HG03378 (cell line): ENCODE data around the gene IPO4.
A peak's percentile ranks its signal among the peaks of the same experiment; 100 is the strongest.

Experiments used
- ATAC-seq: cut with Tn5 transposase; IDR thresholded peaks from one replicate; pipeline ENCODE4 v1.9.1; 2021; ENCODE audit warnings: mild to moderate bottlenecking, moderate library complexity; ENCODE audit not compliant: unreplicated experiment

Gene IPO4

DNA sequence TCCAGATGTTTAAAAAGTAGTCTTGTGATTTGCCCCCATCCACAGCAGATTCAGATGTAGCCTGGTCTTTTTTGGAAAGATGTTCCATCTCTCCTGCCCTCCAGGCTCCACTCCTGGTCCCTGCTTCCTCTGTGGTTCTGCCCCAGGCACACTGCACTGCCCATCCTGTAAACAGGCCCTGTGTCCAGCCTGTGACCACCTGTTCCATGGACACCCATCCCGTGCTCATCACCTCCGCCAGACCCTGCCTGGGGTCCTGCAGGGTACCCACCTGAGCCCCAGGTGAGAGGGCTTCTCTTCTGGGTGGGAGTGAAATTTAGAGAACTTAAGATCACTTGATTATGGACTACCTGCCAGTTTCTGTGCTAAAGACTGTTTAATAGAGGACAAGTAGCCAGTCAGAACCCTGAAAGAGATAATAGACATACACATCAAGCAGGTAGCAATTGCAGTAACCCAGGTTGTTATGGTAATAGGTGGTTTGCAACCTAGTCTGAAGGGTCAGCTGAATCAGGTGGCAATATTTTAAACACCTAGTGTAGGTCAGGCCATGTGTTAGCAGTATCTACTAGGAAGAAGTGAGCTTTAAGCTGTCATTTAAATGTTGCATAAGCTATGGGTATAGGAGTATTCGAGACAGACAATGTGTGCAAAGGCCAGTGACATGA is 39.2 kb downstream of the IPO4 start:
- no peak for ATAC-seq

DNA sequence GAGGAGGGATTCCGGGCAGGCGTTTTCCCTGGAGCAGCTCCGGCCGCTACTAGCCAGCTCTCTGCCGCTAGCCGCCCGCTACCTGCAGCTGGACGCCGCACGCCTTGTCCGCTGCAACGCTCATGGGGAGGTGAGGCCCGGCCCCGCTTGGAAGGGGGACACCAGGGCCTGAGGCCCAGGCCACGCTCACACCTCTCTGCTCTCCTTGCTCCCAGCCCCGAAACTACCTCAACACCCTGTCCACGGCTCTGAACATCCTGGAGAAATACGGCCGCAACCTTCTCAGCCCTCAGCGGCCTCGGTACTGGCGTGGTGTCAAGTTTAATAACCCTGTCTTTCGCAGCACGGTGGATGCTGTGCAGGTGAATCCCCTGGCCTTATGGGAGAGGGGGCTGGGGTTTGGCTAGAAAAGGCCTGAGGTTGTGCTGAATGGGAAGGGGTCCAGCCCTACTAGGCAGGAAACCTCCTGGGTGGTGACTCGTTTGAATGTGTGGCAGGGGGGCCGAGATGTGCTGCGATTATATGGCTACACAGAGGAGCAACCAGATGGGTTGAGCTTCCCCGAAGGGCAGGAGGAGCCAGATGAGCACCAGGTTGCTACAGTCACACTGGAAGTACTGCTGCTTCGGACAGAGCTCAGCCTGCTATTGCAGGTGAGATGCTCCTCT is 40.7 kb downstream of the IPO4 start:
- no peak for ATAC-seq

DNA sequence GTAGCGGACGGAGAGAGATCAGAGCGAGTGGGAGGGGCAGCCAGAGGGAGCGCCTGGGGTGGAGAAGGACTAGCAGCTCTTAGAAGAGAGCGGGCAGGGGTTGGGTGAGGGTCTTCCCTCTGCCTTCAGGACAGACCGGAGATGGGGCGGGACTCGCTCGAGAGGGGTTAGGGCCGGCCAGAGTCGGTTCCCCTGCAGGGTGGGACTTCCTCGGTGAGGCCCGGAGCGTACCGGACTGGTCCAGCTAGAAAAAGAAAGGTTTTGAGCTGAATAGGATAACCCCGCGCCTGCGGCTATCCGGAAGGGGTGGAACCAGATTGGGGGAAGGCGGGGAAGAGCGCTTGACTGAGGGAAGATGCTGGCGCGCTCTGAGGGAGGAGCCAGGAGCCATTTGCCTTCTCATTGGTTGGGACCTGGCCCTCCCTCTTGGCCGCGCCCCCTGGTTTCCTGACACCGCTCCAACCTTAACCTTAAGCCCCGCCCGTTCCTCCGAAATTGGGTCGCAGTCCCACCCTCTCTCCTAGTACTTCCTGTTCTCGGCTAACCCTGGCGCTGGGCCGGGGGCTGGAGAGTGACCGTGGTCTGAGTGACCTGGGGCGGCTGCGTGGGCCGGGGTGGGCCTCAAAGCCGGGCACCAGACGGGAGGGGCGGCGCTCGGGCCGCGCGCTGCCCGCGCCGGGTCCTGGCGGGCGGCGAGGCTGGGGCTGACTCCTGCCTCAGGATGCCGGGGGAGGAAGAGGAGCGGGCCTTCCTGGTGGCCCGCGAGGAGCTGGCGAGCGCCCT is 41.4 kb downstream of the IPO4 start, which contains the start of gene RNF31:
TSS of gene RNF31 (plus strand) at position 521 of the 783 bp plus-strand sequence. CDS start at position 722, 201 bp downstream.
- ATAC-seq: peak; percentile 79

DNA sequence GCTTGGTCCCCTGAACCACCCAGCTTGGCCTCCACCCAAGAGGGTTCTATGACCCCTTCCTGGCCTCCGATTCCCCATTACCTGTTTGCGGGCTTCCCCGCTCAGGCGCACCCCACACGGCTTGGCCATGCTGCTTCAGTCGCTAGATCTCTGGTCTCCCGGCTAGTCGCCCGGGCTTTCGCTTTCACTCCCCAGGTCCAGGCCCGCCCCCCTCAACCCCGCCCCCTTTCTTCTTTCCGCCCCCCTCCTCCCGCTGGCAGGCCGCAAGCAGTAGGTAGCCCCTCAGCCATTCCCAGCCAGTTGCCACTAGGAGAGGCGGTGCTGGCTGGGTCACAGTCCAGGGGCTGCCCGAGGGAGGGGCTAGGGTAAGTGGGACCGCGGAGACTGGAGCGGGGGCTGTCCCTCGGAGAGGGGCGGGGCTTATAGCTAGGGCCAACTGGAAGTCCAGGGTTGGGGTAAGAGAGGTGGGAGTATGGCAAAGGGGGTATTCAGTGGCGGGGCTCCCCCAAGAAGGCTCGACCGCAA is 42.1 kb downstream of the IPO4 start, which contains the start of gene PSME2:
TSS of gene PSME2 (minus strand) at position 158 of the 525 bp plus-strand sequence. CDS start at position 129, 29 bp downstream.
- ATAC-seq: peak; percentile 54

DNA sequence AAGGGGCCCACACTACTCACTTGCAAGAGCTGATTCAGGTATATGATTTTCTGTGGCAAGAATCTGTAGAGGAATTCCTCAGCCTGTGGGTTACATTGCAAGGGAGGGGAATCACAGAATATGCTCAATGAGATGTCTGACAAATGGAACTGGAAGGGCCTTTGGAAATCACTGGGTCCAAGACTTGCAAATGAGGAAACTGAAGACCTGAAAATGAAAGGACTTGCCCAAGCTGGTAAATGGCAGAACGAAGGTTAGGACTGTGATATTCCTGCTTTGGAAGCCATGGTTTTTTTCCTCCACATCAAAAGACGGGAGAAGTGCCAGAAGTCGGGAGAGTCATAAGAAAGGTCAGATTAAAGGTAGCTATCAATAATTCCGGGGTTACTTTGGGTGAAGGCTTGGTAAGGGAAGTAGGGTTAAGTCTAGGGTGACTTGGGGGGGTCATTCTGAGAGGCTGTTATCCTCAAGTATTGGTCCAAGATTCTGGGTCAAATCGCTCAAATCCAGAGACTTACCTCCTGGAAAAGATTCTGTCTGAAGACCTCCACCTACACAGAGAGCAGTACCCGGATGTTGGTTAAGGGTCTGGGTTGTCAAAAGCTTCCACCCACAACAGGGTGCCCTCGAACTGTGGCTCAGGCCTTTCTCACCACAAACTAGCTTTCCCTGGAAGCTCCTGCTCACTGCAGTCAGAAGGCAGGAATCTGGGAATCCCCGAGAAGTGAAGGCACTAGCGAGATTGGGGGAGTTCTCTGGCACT is 42.7 kb downstream of the IPO4 start:
- ATAC-seq: no peak

DNA sequence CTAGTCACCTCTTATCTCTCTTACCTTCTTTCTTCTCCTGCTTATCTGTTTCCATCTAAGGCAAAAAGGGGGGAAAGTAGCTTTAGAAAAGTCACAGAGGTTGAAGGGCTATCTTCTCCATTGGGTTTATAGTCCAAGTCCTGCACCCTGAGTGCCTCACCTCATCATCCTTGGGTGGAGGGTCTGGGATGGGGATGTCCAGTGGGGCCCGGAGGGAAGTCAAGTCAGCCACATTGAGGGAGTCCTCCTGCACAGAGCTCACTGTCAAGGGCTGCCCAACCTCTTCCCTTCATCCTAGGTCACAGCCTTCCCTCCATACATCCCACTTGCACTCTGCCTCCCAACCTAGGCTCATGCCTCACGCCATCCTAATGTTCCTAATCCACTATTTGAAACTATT is 43.4 kb downstream of the IPO4 start:
- ATAC-seq: no peak

DNA sequence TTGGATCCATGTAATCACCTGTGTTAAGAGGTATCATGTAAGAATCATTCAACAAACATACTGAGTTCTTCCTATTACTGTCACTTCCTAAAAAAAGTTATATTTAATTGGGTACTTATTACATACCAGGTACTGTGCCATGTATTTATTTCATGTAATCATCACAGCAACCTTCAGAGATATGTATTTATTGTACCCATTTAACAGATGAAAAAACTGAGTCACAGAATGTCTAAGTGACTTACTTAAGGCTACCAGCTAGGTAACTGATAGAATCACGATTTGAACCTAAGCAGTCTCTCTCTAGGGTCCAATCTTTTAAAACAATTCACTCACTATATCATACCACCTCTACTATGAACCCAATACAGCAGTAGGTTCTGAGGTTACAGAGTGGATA is 44.2 kb downstream of the IPO4 start:
- no peak for ATAC-seq

DNA sequence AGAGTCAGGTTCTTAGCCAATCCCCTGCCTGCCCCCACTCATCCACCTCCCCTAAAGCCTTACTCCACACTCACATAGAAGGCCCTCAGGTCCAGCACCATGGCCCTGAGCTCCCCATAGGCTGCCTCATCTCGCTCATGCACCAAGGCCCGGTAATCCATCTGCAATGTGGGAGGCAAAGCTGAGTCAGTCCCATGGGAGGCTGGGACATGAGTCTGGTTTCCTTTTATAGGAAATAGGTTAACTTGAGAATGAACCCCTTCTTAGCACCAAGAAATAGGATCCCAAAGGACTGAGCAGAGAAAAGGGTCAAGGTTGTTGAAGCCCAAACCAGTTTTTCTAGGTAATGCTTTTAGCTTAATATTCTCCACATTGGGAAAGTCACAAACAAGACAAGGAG is 45.1 kb downstream of the IPO4 start:
- no peak for ATAC-seq

DNA sequence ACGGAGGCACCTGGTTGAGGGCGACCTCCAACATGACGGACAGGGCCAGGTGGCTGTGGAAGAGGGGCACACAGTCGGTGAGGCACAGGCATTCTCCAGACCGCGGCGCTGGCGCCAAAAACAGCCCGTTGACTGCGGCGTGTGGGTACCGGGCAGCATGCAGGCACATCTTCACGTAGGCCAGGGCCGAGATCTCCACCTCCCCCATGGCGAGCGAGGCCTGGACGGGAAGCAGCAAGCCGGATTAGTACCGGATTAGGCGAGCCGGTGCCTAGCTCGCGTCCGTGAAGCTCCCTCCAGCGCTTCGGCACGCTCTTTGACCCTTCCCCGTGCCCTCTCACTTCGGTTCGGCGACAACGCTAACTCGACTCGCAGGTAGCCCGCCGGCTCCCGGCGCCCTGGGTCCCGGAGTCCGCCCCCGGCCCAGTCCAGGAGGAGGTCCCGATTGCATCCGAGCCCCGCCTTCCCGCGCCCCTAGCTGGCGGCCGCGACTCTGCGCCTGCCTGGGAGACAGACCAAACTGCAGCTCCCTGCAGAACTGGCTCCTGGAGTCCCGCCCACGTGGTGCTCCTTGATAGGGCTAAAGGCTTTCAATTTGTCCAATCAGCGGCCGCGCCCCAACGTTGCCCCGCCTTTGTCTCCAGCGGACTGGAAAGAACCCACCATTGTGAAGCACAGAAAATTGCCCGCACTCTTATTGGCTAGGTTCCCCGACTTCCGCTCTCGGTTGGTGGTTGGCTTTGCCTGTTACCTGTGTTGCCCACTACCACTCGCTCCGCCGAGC is 47.3 kb downstream of the IPO4 start, which contains the start of gene EMC9:
TSS of gene EMC9 (minus strand) at position 495 of the 784 bp plus-strand sequence. CDS start at position 208, 287 bp downstream.
- ATAC-seq: peak; percentile 78

DNA sequence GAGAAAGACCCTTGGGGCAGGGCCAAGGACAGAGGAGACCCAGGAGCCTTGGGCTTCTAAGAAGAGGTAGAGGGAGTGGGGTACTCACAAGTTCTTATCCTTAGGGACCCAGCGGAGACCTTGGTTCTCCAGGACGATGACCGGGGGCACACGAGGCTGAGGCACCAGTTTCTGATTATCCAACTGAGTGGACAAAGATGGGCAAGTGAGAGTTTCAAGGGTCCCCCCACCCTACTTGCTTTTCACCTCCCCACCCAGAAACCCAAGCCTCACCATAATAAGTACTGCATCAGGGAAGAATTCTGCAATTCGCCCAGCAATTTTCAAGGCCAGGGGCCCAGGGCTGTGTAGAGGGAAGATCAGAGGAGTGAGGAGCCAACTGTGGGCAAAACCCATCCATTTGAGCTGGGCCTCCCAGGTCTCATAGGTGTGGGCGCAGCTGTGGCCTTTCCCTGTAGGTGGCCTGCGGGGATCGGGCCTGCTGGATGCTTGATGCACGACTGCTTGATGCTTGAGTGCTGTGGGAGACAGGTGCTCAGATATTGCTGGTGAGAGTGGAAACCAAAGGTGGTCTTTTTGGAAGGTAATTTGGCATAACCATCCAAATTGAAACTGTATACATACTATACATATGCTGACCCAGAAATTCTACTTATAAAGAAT is 49.2 kb downstream of the IPO4 start:
- no peak for ATAC-seq

DNA sequence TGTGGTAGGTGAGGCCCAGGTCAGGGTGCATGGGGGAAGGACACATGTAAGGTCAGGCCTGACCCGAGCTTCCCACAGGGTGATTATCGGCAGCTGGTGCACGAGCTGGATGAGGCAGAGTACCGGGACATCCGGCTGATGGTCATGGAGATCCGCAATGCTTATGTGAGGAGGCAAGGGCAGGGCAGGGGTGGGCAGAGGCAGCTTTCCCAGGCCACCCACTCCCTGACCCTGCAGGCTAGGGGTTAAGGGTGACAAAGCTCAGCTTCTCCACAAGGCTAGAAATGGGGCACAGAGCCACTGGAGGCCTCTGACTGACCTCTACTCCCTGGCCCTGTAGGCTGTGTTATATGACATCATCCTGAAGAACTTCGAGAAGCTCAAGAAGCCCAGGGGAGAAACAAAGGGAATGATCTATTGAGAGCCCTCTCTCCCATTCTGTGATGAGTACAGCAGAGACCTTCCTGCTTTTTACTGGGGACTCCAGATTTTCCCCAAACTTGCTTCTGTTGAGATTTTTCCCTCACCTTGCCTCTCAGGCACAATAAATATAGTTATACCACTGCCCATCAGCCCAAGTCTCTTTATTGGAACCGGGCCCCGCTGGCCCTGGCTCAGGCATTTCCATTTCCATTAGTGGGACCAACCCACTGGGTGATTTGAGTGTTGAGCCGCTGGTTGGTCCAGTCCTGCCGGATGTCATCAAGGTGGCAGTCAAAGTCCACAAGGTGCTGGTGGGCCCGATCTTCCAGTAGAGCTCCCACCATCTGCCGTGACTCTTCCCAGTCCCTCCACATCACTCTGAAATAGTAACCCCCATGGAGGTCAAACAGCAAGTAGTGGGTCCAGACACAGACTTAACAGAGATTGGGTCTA is 50.0 kb downstream of the IPO4 start:
- no peak for ATAC-seq

DNA sequence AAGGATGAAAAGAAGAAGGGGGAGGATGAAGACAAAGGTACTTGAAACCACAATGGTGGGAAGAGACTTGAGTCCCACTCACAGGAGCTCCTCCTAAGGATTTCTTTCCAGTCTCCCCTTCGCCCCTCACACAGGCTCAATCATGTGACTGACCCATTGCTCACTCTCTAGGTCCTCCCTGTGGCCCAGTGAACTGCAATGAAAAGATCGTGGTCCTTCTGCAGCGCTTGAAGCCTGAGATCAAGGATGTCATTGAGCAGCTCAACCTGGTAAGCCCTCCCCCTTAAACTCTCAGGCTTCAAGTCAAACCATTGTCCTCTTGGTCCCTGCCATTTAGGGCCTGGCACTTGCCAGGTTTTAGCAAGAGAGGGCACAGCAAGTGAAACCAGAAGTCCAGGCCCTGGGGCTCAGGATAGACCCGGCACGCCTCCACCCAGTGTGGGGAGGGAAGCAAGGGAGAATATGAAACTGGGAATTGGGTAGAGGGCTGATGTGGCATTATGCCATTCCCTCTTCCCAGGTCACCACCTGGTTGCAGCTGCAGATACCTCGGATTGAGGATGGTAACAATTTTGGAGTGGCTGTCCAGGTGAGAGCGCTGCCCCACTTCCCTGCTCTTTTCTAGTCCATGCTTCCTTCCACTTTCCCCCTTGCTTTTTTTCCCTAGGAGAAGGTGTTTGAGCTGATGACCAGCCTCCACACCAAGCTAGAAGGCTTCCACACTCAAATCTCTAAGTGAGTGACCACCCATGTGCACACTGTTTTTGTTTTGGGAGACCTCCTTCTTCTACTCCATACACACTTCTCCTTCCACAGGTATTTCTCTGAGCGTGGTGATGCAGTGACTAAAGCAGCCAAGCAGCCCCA is 50.9 kb downstream of the IPO4 start:
- ATAC-seq: no peak

DNA sequence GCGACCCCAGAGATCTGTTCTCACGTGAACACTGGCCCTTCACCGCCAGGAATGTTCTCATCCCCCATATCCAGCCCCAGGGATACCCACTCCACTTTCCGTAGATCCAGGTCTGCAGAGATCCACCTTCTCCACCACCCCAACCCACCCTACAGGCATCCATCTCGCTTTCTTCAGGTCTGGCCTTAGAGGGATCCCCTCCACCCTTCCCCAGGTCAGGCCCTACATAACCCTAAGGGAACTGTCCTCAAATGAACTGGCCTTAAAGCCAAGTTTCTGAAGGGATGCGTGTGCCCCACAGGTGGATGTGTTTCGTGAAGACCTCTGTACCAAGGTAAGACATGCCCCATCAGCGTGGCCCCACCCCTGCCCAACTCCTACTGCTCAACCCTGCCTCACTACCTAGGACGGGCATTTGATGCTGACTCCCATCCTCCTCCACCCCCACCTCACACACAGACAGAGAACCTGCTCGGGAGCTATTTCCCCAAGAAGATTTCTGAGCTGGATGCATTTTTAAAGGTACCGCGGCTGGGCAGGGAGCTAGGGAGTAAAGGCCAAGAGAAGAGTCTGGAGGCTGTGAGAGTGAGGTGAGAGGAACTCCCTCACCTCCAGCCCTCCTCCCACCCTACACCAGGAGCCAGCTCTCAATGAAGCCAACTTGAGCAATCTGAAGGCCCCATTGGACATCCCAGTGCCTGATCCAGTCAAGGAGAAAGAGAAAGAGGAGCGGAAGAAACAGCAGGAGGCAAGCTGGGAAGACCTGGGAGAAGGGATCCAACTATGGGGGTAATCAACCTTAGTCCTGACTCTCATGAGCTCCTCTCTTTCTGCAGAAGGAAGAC is 51.7 kb downstream of the IPO4 start:
- no peak for ATAC-seq

DNA sequence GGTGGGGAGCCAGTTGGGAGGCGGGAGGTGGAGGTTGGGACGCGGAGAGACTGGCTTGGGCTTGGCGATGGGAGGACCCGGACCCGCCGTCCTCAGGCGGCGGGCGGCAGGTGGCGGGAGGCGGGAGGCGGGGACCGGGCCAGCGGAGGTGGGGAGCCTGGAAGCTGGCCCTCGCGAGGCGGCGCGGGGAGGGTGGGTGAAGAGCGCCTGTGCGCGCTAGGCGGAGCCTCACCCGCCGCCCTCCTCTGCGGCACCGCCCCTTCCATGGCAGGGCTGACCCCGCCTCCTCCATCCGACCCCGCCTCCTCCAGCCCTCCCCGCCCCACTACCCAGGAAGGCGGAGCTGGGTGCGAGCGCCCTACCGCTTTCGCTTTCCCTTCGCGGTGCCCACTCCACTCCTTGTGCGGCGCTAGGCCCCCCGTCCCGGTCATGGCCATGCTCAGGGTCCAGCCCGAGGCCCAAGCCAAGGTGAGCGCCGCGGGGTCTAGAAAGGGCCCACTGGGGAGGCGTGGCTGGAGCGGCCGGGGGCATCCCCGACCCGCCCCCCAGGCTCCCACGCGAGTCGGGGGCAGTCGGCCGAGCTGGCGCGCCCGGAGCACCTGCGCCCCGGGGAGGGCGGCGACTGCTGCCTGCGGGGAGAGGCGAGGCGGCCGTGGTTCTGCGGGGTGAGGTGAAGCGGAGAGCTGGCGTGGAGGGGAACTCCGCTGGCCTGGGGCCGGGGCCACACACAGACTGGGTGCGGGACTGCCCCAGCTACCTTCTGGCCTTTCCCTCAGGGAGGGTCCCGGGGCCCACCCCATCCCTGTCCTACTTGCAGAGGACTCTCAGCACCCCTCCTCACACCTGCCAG is 52.6 kb downstream of the IPO4 start, which contains the start of gene PSME1:
TSS of gene PSME1 (plus strand) at position 361 of the 850 bp plus-strand sequence. CDS start at position 430, 69 bp downstream.
- peak; percentile 57 for ATAC-seq

DNA sequence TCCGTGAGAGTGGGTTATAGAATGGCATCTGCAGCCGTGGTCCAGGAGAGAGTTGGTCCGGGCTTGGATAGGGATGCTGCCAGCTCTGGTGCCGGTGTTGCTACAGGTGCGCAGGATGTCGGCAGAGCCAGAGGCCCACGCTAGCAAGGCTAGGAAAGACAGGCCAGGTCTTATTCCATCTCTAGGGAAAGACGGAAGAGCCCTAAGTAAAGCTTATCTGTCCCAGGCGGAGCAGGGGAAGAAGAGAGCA is 53.1 kb downstream of the IPO4 start:
- peak; percentile 5 for ATAC-seq

DNA sequence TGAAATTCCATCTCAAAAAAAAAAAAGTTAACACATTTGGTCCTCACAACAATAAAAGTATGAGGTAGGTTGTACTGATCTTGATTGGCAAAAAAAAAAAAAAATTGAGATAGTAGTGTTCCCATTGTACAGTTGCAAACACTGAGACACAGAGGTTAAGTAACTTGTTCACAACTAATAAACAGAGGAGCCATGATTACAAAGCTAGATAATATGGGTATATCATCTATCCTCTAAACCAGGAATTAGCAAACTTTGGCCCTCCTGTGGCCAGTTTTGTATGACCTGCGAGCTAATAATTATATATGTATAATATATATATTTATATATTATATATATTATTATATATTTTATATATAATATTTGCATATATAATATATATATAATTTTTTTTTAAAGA is 54.9 kb downstream of the IPO4 start:
- no peak for ATAC-seq
